Loucy (cell line): Measurements from ENCODE around the gene C22orf23.

ENCODE experiments used
- EZH2phosphoT487 ChIP-seq: fragments of 200-600 bp; IDR thresholded peaks from 2 replicates; pipeline ENCODE4 v1.6.1; 2018; ENCODE audit warnings: antibody characterized with exemption, mild to moderate bottlenecking, moderate library complexity, borderline replicate concordance
- TF ChIP-seq, protein P1 (sequence below): fragments of 200-600 bp; sonication (generic); conservative IDR thresholded peaks from 2 replicates; pipeline ENCODE4 v1.5.1; 2014; ENCODE audit warnings: mild to moderate bottlenecking, antibody characterized with exemption, low read length

DNA sequence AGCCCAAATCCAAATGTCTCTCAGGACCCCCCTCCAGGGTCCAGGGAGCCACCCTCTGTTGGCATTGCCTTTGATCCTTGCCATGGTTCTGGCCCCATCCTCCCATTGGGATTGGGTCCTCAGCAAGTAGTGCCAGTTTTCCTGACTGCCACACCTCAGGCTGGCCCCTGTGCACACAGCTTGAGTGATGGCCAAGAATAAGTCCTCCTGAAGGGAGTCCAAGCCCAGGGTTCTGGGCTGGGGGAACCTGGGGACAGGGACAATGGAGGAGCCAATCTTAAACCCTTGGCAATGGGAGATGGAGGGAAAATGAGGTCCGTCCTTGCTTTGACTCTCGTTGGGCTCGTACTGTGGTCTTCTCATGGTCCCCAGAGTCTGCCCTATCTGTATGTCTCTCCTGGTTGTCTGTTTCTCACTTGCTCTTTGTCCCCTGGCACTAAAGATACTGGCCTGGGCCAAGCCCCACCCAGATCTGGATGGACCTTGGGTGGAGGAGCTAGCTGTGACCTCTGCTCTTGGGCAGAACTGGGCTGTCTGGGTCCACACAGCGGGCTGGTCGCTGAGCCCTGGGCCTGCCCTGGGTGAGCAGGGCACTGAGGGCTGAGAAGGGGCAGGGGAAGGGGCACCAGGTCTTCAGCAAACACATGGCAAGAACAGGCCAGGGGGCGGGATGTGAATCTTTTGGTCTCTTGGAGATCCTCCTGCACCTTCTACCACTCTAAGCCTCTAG lies 28.0 kb upstream of the C22orf23 start:
- TF ChIP-seq, protein P1, sequence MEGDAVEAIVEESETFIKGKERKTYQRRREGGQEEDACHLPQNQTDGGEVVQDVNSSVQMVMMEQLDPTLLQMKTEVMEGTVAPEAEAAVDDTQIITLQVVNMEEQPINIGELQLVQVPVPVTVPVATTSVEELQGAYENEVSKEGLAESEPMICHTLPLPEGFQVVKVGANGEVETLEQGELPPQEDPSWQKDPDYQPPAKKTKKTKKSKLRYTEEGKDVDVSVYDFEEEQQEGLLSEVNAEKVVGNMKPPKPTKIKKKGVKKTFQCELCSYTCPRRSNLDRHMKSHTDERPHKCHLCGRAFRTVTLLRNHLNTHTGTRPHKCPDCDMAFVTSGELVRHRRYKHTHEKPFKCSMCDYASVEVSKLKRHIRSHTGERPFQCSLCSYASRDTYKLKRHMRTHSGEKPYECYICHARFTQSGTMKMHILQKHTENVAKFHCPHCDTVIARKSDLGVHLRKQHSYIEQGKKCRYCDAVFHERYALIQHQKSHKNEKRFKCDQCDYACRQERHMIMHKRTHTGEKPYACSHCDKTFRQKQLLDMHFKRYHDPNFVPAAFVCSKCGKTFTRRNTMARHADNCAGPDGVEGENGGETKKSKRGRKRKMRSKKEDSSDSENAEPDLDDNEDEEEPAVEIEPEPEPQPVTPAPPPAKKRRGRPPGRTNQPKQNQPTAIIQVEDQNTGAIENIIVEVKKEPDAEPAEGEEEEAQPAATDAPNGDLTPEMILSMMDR: no peak
- no peak for TF ChIP-seq EZH2phosphoT487
